HepG2 (cell line): ENCODE measurements around the gene SPRTN. TPM values are rescaled to one million over a fixed set of nuclear protein-coding genes. Genes with fewer than 3 reads are reported as not detected.
A peak's percentile ranks its signal among the peaks of the same experiment; 100 is the strongest.

Experiments
- ARHGAP35 ChIP-seq: sonication (generic); formaldehyde crosslinking; IDR thresholded peaks from 2 replicates; pipeline ENCODE4 v1.9.0; 2022; ENCODE audit warnings: mild to moderate bottlenecking, inconsistent platforms, moderate library complexity, missing genetic modification reagents, borderline replicate concordance
- ELF3 ChIP-seq: IDR thresholded peaks from 2 replicates; pipeline ENCODE4 v1.6.1; 2016; ENCODE audit warnings: missing genetic modification reagents, missing compliant biosample characterization
- ETV5 ChIP-seq: IDR thresholded peaks from 2 replicates; pipeline ENCODE4 v1.6.1; 2018; ENCODE audit warnings: missing biosample characterization, missing genetic modification reagents, inconsistent platforms, borderline replicate concordance
- HNF1B ChIP-seq: sonication (generic); formaldehyde crosslinking; IDR thresholded peaks from 2 replicates; pipeline ENCODE4 v1.5.1; 2020; ENCODE audit warnings: mild to moderate bottlenecking, moderate library complexity, missing genetic modification reagents
- JUNB ChIP-seq: sonication (generic); formaldehyde crosslinking; IDR thresholded peaks from 2 replicates; pipeline ENCODE4 v1.8.0; 2022; ENCODE audit warnings: missing genetic modification reagents, mild to moderate bottlenecking, borderline replicate concordance
- MBD4 ChIP-seq: IDR thresholded peaks from 2 replicates; pipeline ENCODE4 v1.6.1; 2012; ENCODE audit warnings: low read length, inconsistent platforms, borderline replicate concordance
- NR2F1 ChIP-seq, 2 experiments: fragments of 450-650 bp in 1 of 2; formaldehyde crosslinking in 1 of 2; IDR thresholded peaks; 2 replicates each; pipeline versions ENCODE4 v1.5.0 to v1.6.1; 2016 to 2020; ENCODE audit warnings: mild to moderate bottlenecking in 1 of 2, missing compliant biosample characterization in 1 of 2, missing genetic modification reagents in 1 of 2, moderate library complexity in 1 of 2
- RAD21 ChIP-seq: fragments of 450-650 bp; formaldehyde crosslinking; IDR thresholded peaks from 2 replicates; pipeline ENCODE4 v1.5.0; 2020; ENCODE audit warnings: mild to moderate bottlenecking
- RAD51 ChIP-seq: fragments of 450-650 bp; IDR thresholded peaks from 2 replicates; pipeline ENCODE4 v1.6.1; 2016; ENCODE audit warnings: borderline replicate concordance
- RNF219 ChIP-seq: sonication (generic); formaldehyde crosslinking; IDR thresholded peaks from 2 replicates; pipeline ENCODE4 v1.5.0; 2020; ENCODE audit warnings: mild to moderate bottlenecking, missing genetic modification reagents
- SNAI1 ChIP-seq: sonication (generic); formaldehyde crosslinking; IDR thresholded peaks from 2 replicates; pipeline ENCODE4 v1.5.0; 2020; ENCODE audit warnings: mild to moderate bottlenecking, missing genetic modification reagents, borderline replicate concordance
- SNAPC5 ChIP-seq: sonication (generic); formaldehyde crosslinking; IDR thresholded peaks from 2 replicates; pipeline ENCODE4 v1.8.1; 2023; ENCODE audit warnings: mild to moderate bottlenecking, missing genetic modification reagents, borderline replicate concordance
- STAG1 ChIP-seq: sonication (generic); formaldehyde crosslinking; IDR thresholded peaks from 2 replicates; pipeline ENCODE4 v1.4.0; 2020; ENCODE audit warnings: missing genetic modification reagents
- XRCC5 ChIP-seq: fragments of 200-400 bp; formaldehyde crosslinking; optimal IDR thresholded peaks from 2 replicates; pipeline ENCODE3; 2017; ENCODE audit warnings: mild to moderate bottlenecking, low read length
- ZBTB37 ChIP-seq: sonication (generic); formaldehyde crosslinking; IDR thresholded peaks from 2 replicates; pipeline ENCODE4 v1.4.0; 2020; ENCODE audit warnings: mild to moderate bottlenecking, missing genetic modification reagents
- ZFP91 ChIP-seq: sonication (generic); formaldehyde crosslinking; IDR thresholded peaks from 2 replicates; pipeline ENCODE4 v1.9.0; 2022; ENCODE audit warnings: missing genetic modification reagents, mild to moderate bottlenecking, borderline replicate concordance
- ZNF10 ChIP-seq: sonication (generic); formaldehyde crosslinking; IDR thresholded peaks from 2 replicates; pipeline ENCODE4 v1.4.0; 2020; ENCODE audit warnings: mild to moderate bottlenecking, low read depth, missing genetic modification reagents, borderline replicate concordance
- ZNF121 ChIP-seq: sonication (generic); formaldehyde crosslinking; IDR thresholded peaks from 2 replicates; pipeline ENCODE4 v1.5.0; 2020; ENCODE audit warnings: mild to moderate bottlenecking, missing genetic modification reagents
- ZNF652 ChIP-seq: IDR thresholded peaks from 2 replicates; pipeline ENCODE4 v1.6.1; 2016; ENCODE audit warnings: low read depth, borderline replicate concordance
- ZNF788 ChIP-seq: sonication (generic); formaldehyde crosslinking; IDR thresholded peaks from 2 replicates; pipeline ENCODE4 v1.5.0; 2020; ENCODE audit warnings: mild to moderate bottlenecking, missing genetic modification reagents, borderline replicate concordance
- polyA plus RNA-seq, 8 experiments: library from polyadenylated mRNA; depleted of rRNA in 3 of 8; stranded (reverse) in 7 of 8; unstranded in 1 of 8; fragments of >200 nt; fragmentation: Illumina TruSeq in 4 of 8; extraction: Trizol in 4 of 8; gene quantifications; 2 replicates each; pipeline versions ENCODE4 v1.2.1 to v1.2.3, GENCODE V29; 2011 to 2016; ENCODE audit warnings: low read depth in 4 of 8, missing spikeins in 1 of 8, mixed read lengths in 1 of 8; ENCODE audit not compliant: insufficient read depth in 1 of 8
- total RNA-seq, 5 experiments: library from RNA; depleted of rRNA; stranded (reverse); fragments of >200 nt; fragmentation: Illumina TruSeq; extraction: Trizol; gene quantifications; 2 replicates each; pipeline ENCODE4 v1.2.3, GENCODE V29; 2016; ENCODE audit warnings: low read depth in 1 of 5

SPRTN gene
- total and polyA plus RNA-seq, 2 of the 13 experiments (the other 11 are each of a cell fraction or from before 2014, with no cell fraction given), result 4.2 to 15.2 TPM

GRCh38 chr1:231315887-231316286 is 22.2 kb upstream of the SPRTN start (continued):
- TF ChIP-seq HNF1B (0 out of 2 replicates have a peak, but pooled peaks have one; percentile 44), SNAI1 (no peak), MBD4 (no peak), ZNF121 (peak; percentile 94), RAD21 (CRISPR knock-in tag) (peak; percentile 70; the same call in 1 of the 2 replicates), ZFP91 (CRISPR knock-in tag) (peak; percentile 50; the same call in 1 of the 2 replicates), JUNB (CRISPR knock-in tag) (no peak), RAD51 (no peak), ZBTB37 (CRISPR knock-in tag) (no peak), STAG1 (CRISPR knock-in tag) (peak; percentile 82), RNF219 (CRISPR knock-in tag) (no peak), ETV5 (CRISPR knock-in tag) (peak; percentile 24; the same call in 1 of the 2 replicates), XRCC5 (peak; percentile 86), ZNF652 (CRISPR knock-in tag) (no peak), ZNF788 (CRISPR knock-in tag) (peak; percentile 56; the same call in 1 of the 2 replicates), ZNF10 (no peak), NR2F1 (CRISPR knock-in tag; IDR thresholded peaks at IDR 0.05) (no peak), ELF3 (CRISPR knock-in tag) (0 out of 2 replicates have a peak, but pooled peaks have one; percentile 7), ARHGAP35 (CRISPR knock-in tag) (no peak), SNAPC5 (CRISPR knock-in tag) (no peak)
